Measurements from ENCODE around the gene PIR.
A peak's percentile ranks its signal among the peaks of the same experiment; 100 is the strongest.

The PIR gene

GRCh38 chrX:15465896-15466651 lies 27.1 kb downstream of the PIR start:
- no peaks in the 10 kb centered on the region for H3K9me3 Mint-ChIP-seq
- H3K36me3 Mint-ChIP-seq: no peaks in the 10 kb centered on the region
- peak overlapping the region; percentile 51 for H3K27ac Mint-ChIP-seq
- no peaks in the 10 kb centered on the region for H3K27me3 Mint-ChIP-seq
- H3K4me3 Mint-ChIP-seq: no peak overlapping the region
- no peak for ATAC-seq
- peaks cover 7% of the 10 kb centered on the region for H3K4me1 Mint-ChIP-seq

- H3K4me1 Mint-ChIP-seq: peaks cover 7% of the 10 kb centered on the region
- H3K4me3 Mint-ChIP-seq: no peak overlapping the region
- no peaks in the 10 kb centered on the region for H3K9me3 Mint-ChIP-seq
- H3K36me3 Mint-ChIP-seq: peaks cover 5% of the 10 kb centered on the region
- peak overlapping the region; percentile 51 for H3K27ac Mint-ChIP-seq
- no peaks in the 10 kb centered on the region for H3K27me3 Mint-ChIP-seq
- ATAC-seq: peak; percentile 50
These were observed 27.8 kb downstream of the PIR start for GRCh38 chrX:15465347-15465746.

GRCh38 chrX:15464704-15465103 lies 28.4 kb downstream of the PIR start:
- no peak overlapping the region for H3K27ac Mint-ChIP-seq
- no peaks in the 10 kb centered on the region for H3K9me3 Mint-ChIP-seq
- no peak overlapping the region for H3K4me3 Mint-ChIP-seq
- H3K36me3 Mint-ChIP-seq: peaks cover 8% of the 10 kb centered on the region
- peaks cover 7% of the 10 kb centered on the region for H3K4me1 Mint-ChIP-seq
- no peaks in the 10 kb centered on the region for H3K27me3 Mint-ChIP-seq
- no peak for ATAC-seq

GRCh38 chrX:15451913-15452312 lies 41.2 kb downstream of the PIR start:
- H3K27me3 Mint-ChIP-seq: no peaks in the 10 kb centered on the region
- no peak overlapping the region for H3K4me3 Mint-ChIP-seq
- no peaks in the 10 kb centered on the region for H3K4me1 Mint-ChIP-seq
- H3K27ac Mint-ChIP-seq: no peak overlapping the region
- H3K36me3 Mint-ChIP-seq: peaks cover 4% of the 10 kb centered on the region
- ATAC-seq: no peak
- H3K9me3 Mint-ChIP-seq: no peaks in the 10 kb centered on the region

GRCh38 chrX:15448010-15448639 lies 45.0 kb downstream of the PIR start:
- ATAC-seq: no peak

GRCh38 chrX:15441464-15441863 lies 51.7 kb downstream of the PIR start:
- Mint-ChIP-seq H3K4me1 (no peaks in the 10 kb centered on the region), H3K4me3 (no peak overlapping the region), H3K27ac (no peak overlapping the region), H3K36me3 (no peaks in the 10 kb centered on the region), H3K27me3 (no peaks in the 10 kb centered on the region), H3K9me3 (no peaks in the 10 kb centered on the region)
- no peak for ATAC-seq

More at GRCh38 chrX:15448010-15448639, 45.0 kb downstream of the PIR start:
- no peaks in the 10 kb centered on the region for H3K4me1 Mint-ChIP-seq
- no peaks in the 10 kb centered on the region for H3K36me3 Mint-ChIP-seq
- no peaks in the 10 kb centered on the region for H3K27me3 Mint-ChIP-seq
- no peak overlapping the region for H3K4me3 Mint-ChIP-seq
- H3K27ac Mint-ChIP-seq: no peak overlapping the region
- no peaks in the 10 kb centered on the region for H3K9me3 Mint-ChIP-seq

GRCh38 chrX:15438332-15438731 lies 54.8 kb downstream of the PIR start:
- Mint-ChIP-seq H3K4me3 (no peak overlapping the region), H3K27ac (no peak overlapping the region), H3K9me3 (peaks cover 2% of the 10 kb centered on the region), H3K36me3 (no peaks in the 10 kb centered on the region), H3K4me1 (no peaks in the 10 kb centered on the region), H3K27me3 (peaks cover 14% of the 10 kb centered on the region)
- ATAC-seq: peak; percentile 53

- H3K4me1 Mint-ChIP-seq: no peaks in the 10 kb centered on the region
- peaks cover 20% of the 10 kb centered on the region for H3K27me3 Mint-ChIP-seq
- H3K4me3 Mint-ChIP-seq: no peak overlapping the region
- no peak for ATAC-seq
- peaks cover 5% of the 10 kb centered on the region for H3K9me3 Mint-ChIP-seq
- no peak overlapping the region for H3K27ac Mint-ChIP-seq
- H3K36me3 Mint-ChIP-seq: no peaks in the 10 kb centered on the region
These were observed 55.4 kb downstream of the PIR start for GRCh38 chrX:15437724-15438123.

- Mint-ChIP-seq H3K4me3 (no peak overlapping the region), H3K9me3 (peaks cover 5% of the 10 kb centered on the region), H3K36me3 (no peaks in the 10 kb centered on the region)
These were observed 57.1 kb downstream of the PIR start for GRCh38 chrX:15435836-15436619.

GRCh38 chrX:15434205-15434604 lies 58.9 kb downstream of the PIR start:
- no peak for ATAC-seq
- Mint-ChIP-seq H3K9me3 (peaks cover 5% of the 10 kb centered on the region), H3K36me3 (no peaks in the 10 kb centered on the region), H3K27me3 (peaks cover 26% of the 10 kb centered on the region), H3K27ac (no peak overlapping the region), H3K4me3 (no peak overlapping the region), H3K4me1 (no peaks in the 10 kb centered on the region)

More at GRCh38 chrX:15435836-15436619, 57.1 kb downstream of the PIR start:
- H3K27me3 Mint-ChIP-seq: peaks cover 26% of the 10 kb centered on the region
- no peak overlapping the region for H3K27ac Mint-ChIP-seq
- ATAC-seq: no peak
- H3K4me1 Mint-ChIP-seq: no peaks in the 10 kb centered on the region

- ATAC-seq: no peak
- no peaks in the 10 kb centered on the region for H3K4me1 Mint-ChIP-seq
- H3K9me3 Mint-ChIP-seq: peaks cover 5% of the 10 kb centered on the region
- no peaks in the 10 kb centered on the region for H3K36me3 Mint-ChIP-seq
- H3K27me3 Mint-ChIP-seq: peaks cover 36% of the 10 kb centered on the region
- no peak overlapping the region for H3K27ac Mint-ChIP-seq
- H3K4me3 Mint-ChIP-seq: no peak overlapping the region
These were observed 62.5 kb downstream of the PIR start for GRCh38 chrX:15430584-15430983.

- Mint-ChIP-seq H3K9me3 (peaks cover 5% of the 10 kb centered on the region), H3K4me1 (no peaks in the 10 kb centered on the region), H3K36me3 (no peaks in the 10 kb centered on the region), H3K27ac (no peak overlapping the region), H3K27me3 (peaks cover 36% of the 10 kb centered on the region), H3K4me3 (no peak overlapping the region)
- no peak for ATAC-seq
These were observed 63.1 kb downstream of the PIR start for GRCh38 chrX:15430076-15430475.

- H3K27me3 Mint-ChIP-seq: peaks cover 10% of the 10 kb centered on the region
- H3K36me3 Mint-ChIP-seq: no peaks in the 10 kb centered on the region
- no peaks in the 10 kb centered on the region for H3K9me3 Mint-ChIP-seq
- no peak overlapping the region for H3K4me3 Mint-ChIP-seq
- H3K4me1 Mint-ChIP-seq: no peaks in the 10 kb centered on the region
- ATAC-seq: no peak
- no peak overlapping the region for H3K27ac Mint-ChIP-seq
These were observed 68.1 kb downstream of the PIR start for GRCh38 chrX:15425024-15425423.

- Mint-ChIP-seq H3K36me3 (peaks cover 5% of the 10 kb centered on the region), H3K27ac (no peak overlapping the region), H3K4me1 (no peaks in the 10 kb centered on the region), H3K27me3 (no peaks in the 10 kb centered on the region), H3K4me3 (no peak overlapping the region), H3K9me3 (peaks cover 3% of the 10 kb centered on the region)
- no peak for ATAC-seq
These were observed 74.4 kb downstream of the PIR start for GRCh38 chrX:15418707-15419181.

- no peaks in the 10 kb centered on the region for H3K27me3 Mint-ChIP-seq
These were observed 75.0 kb downstream of the PIR start for GRCh38 chrX:15418041-15418706.

More at GRCh38 chrX:15418041-15418706, 75.0 kb downstream of the PIR start:
- Mint-ChIP-seq H3K27ac (no peak overlapping the region), H3K4me3 (no peak overlapping the region), H3K36me3 (peaks cover 5% of the 10 kb centered on the region), H3K9me3 (peaks cover 3% of the 10 kb centered on the region), H3K4me1 (no peaks in the 10 kb centered on the region)
- ATAC-seq: no peak

Measured in stimulated activated memory B cell treated with anti-CD40 and anti-IgM and Interleukin-4, amounts not matched to agents 10 μg/mL and 1 μg/mL and 100 μg/mL, for 72 hours (primary cell).